K562 (cell line): ENCODE results near the gene CNGA4. TPM values are rescaled to one million over a fixed set of nuclear protein-coding genes. Genes with fewer than 3 reads are reported as not detected.

ENCODE experiments used
- ATAC-seq: fragments of 200-7000 bp; cut with Tn5 transposase; 3 replicates; pipeline ENCODE4 v1.9.1; 2020; ENCODE audit warnings: moderate library complexity
- BruUV-seq: library from RNA; stranded (reverse); fragments of 400-500 nt; replicated peaks from 2 replicates; lab custom pipeline; 2021; lab: Mats Ljungman, UMichigan
- CTCF ChIA-PET: fragments of 300-600 bp; formaldehyde crosslinking; extraction: SDS; loops from one replicate; lab custom pipeline; 2021; ENCODE audit warnings: low intra/inter-chr PET ratio; lab: Yijun Ruan, JAX
- POLR2A ChIA-PET: fragments of 300-600, 350-650 bp; sonication (Branson Sonifier 250); formaldehyde crosslinking; extraction: SDS; loops from one replicate; lab custom pipeline; 2021; ENCODE audit warnings: antibody characterized with exemption, inconsistent platforms; lab: Yijun Ruan, JAX
- DNase-seq, 4 experiments: peaks; one replicate each; pipeline versions ENCODE4 v3.0.0 to v3.0.0-alpha.2; 2011 to 2018; ENCODE audit warnings: low spot score in 3 of 4, mixed read lengths in 3 of 4; ENCODE audit errors: extremely low read depth in 1 of 4
- FAIRE-seq: peaks from 2 replicates; lab custom pipeline; 2011; peaks lifted over from hg19 to GRCh38; lab: Jason Lieb, UNC
- H2AFZ ChIP-seq: 2 replicates; pipeline ENCODE4 v1.6.0; 2011; ENCODE audit warnings: low read depth, low read length, control low read depth, inconsistent platforms
- H3K27ac ChIP-seq: fragments of 200-600 bp; 3 replicates; pipeline ENCODE4 v1.8.0; 2011; ENCODE audit warnings: low read depth, mild to moderate bottlenecking, control low read depth, inconsistent platforms, low read length, moderate library complexity, mixed read lengths; ENCODE audit errors: extremely low read depth
- H3K27me3 ChIP-seq, 2 experiments: fragments of 300-600 bp in 1 of 2; 2 replicates in 1 of 2; 3 replicates in 1 of 2; pipeline versions ENCODE4 v1.6.0 to v1.8.0; 2011; ENCODE audit warnings: inconsistent platforms in 2 of 2, low read length in 2 of 2, mild to moderate bottlenecking in 1 of 2, mixed read lengths in 1 of 2, moderate library complexity in 1 of 2; ENCODE audit not compliant: control insufficient read depth in 2 of 2, insufficient read depth in 2 of 2
- H3K36me3 ChIP-seq: fragments of 300-600 bp; 3 replicates; pipeline ENCODE4 v1.8.0; 2011; ENCODE audit warnings: mild to moderate bottlenecking, low read length, inconsistent platforms; ENCODE audit not compliant: control insufficient read depth, insufficient read depth
- H3K4me1 ChIP-seq, 2 experiments: fragments of 200-600 bp in 1 of 2; replicated peaks in 1 of 2; 2 replicates in 1 of 2; 3 replicates in 1 of 2; pipeline versions ENCODE4 v1.5.1 to v1.8.0; 2011; ENCODE audit warnings: inconsistent platforms in 2 of 2, low read length in 2 of 2, mild to moderate bottlenecking in 1 of 2, mixed read lengths in 1 of 2, moderate library complexity in 1 of 2; ENCODE audit not compliant: control insufficient read depth in 2 of 2, insufficient read depth in 2 of 2
- H3K4me2 ChIP-seq: 2 replicates; pipeline ENCODE4 v1.6.1; 2011; ENCODE audit warnings: low read length, control low read depth, inconsistent platforms, mixed read lengths; ENCODE audit not compliant: insufficient read depth
- H3K4me3 ChIP-seq: fragments of 200-600 bp; sonication (generic), shearing (Covaris generic); 2 replicates; pipeline ENCODE4 v1.5.1; 2016; ENCODE audit warnings: control low read depth, inconsistent platforms
- H3K79me2 ChIP-seq: fragments of 200-600 bp; 3 replicates; pipeline ENCODE4 v1.8.0; 2011; ENCODE audit warnings: low read length, inconsistent platforms; ENCODE audit not compliant: control insufficient read depth, insufficient read depth
- H3K9ac ChIP-seq, 2 experiments: 2 replicates each; pipeline versions ENCODE4 v1.6.0 to v1.6.1; 2011; ENCODE audit warnings: low read depth in 2 of 2, low read length in 2 of 2, control low read depth in 1 of 2, inconsistent platforms in 1 of 2, mild to moderate bottlenecking in 1 of 2, mixed read lengths in 1 of 2; ENCODE audit not compliant: insufficient read depth in 1 of 2
- H3K9me1 ChIP-seq: one replicate; pipeline ENCODE4 v1.6.0; 2011; ENCODE audit warnings: inconsistent platforms, mild to moderate bottlenecking, low read length, moderate library complexity; ENCODE audit not compliant: control insufficient read depth, insufficient read depth
- H3K9me3 ChIP-seq: replicated peaks from 2 replicates; pipeline ENCODE4 v1.5.1; 2011; ENCODE audit warnings: low read depth, low read length, inconsistent platforms; ENCODE audit not compliant: control insufficient read depth, insufficient read depth
- H4K20me1 ChIP-seq: replicated peaks from 2 replicates; pipeline ENCODE4 v1.6.1; 2011; ENCODE audit warnings: low read length, inconsistent platforms, mixed read lengths; ENCODE audit not compliant: control insufficient read depth, insufficient read depth
- ETV1 ChIP-seq: fragments of 450-650 bp; conservative IDR thresholded peaks from 2 replicates; pipeline ENCODE4 v1.6.1; 2016; ENCODE audit warnings: missing genetic modification characterization, control low read depth, low read depth, missing compliant biosample characterization
- HES1 ChIP-seq: fragments of 450-650 bp; IDR thresholded peaks from 2 replicates; pipeline ENCODE4 v1.6.1; 2016; ENCODE audit warnings: low read depth, mild to moderate bottlenecking, moderate library complexity
- MTA1 ChIP-seq: fragments of 450-650 bp; IDR thresholded peaks from 2 replicates; pipeline ENCODE4 v1.6.1; 2017; ENCODE audit warnings: borderline replicate concordance
- MTF1 ChIP-seq: fragments of 250-450 bp; sonication (Bioruptor Pico); IDR thresholded peaks from 2 replicates; pipeline ENCODE4 v1.9.0; 2021; ENCODE audit warnings: moderate library complexity, mild to moderate bottlenecking, inconsistent platforms, borderline replicate concordance
- MYNN ChIP-seq, 2 experiments: sonication (generic); formaldehyde crosslinking in 1 of 2; IDR thresholded peaks; 2 replicates each; pipeline versions ENCODE4 v1.5.0 to v1.6.1; 2016 to 2020; ENCODE audit warnings: antibody characterized with exemption in 1 of 2, missing genetic modification reagents in 1 of 2
- NCOA4 ChIP-seq: fragments of 450-650 bp; IDR thresholded peaks from 2 replicates; pipeline ENCODE4 v1.6.1; 2018; ENCODE audit warnings: mild to moderate bottlenecking; ENCODE audit not compliant: partially characterized antibody
- TARDBP ChIP-seq: fragments of 450-650 bp; IDR thresholded peaks from 2 replicates; pipeline ENCODE4 v1.6.1; 2016
- TGIF2 ChIP-seq: sonication (generic); formaldehyde crosslinking; IDR thresholded peaks from 2 replicates; pipeline ENCODE4 v1.8.1; 2022; ENCODE audit warnings: mild to moderate bottlenecking, missing genetic modification reagents, moderate library complexity
- THRB ChIP-seq: fragments of 450-650 bp; formaldehyde crosslinking; conservative IDR thresholded peaks from 2 replicates; pipeline ENCODE4 v1.4.0; 2022; ENCODE audit warnings: mild to moderate bottlenecking, missing genetic modification characterization
- ZFPM2 ChIP-seq: fragments of 250-450 bp; sonication (Bioruptor Pico); IDR thresholded peaks from 2 replicates; pipeline ENCODE4 v1.5.1; 2022; ENCODE audit warnings: mild to moderate bottlenecking
- ZNF133 ChIP-seq: fragments of 250-450 bp; sonication (Bioruptor Pico); IDR thresholded peaks from 2 replicates; pipeline ENCODE4 v1.4.0; 2020; ENCODE audit warnings: mild to moderate bottlenecking
- ZNF311 ChIP-seq: fragments of 250-450 bp; sonication (Bioruptor Pico); IDR thresholded peaks from 2 replicates; pipeline ENCODE4 v1.4.0; 2020; ENCODE audit warnings: mild to moderate bottlenecking, moderate library complexity
- ZNF778 ChIP-seq: fragments of 450-650 bp; formaldehyde crosslinking; IDR thresholded peaks from 2 replicates; pipeline ENCODE4 v1.4.0; 2020; ENCODE audit warnings: mild to moderate bottlenecking, moderate library complexity
- WGBS: fragments of 100-300 bp; shearing (Covaris generic); methylation state at CpG from one replicate; pipeline ENCODE4 v1.1.6; 2016; ENCODE audit warnings: low coverage, mixed read lengths; ENCODE audit not compliant: insufficient coverage; ENCODE audit errors: missing lambda C conversion rate; 5-methylcytosine and 5-hydroxymethylcytosine counted together
- in situ Hi-C: fragments of 300-500 bp; cut with MboI; formaldehyde crosslinking; loops from 4 replicates; pipeline ENCODE4 v1.15.0; 2018; ENCODE audit warnings: inconsistent platforms, mixed read lengths
- intact Hi-C: fragments of 100-400 bp; cut with micrococcal nuclease; formaldehyde crosslinking; loops from 2 replicates; pipeline ENCODE4 v1.14.2; 2022
- polyA plus RNA-seq, 8 experiments: library from polyadenylated mRNA; depleted of rRNA in 4 of 8; stranded (reverse) in 5 of 8; unstranded in 3 of 8; fragments of >200 nt; fragmentation: Nextera tagmentation in 2 of 8; fragmentation: Illumina TruSeq in 1 of 8; extraction: Ambion mirVana in 2 of 8; extraction: Trizol in 1 of 8; gene quantifications; 2 replicates each; pipeline versions ENCODE4 v1.2.1 to v1.2.3, GENCODE V29; 2011 to 2014; ENCODE audit warnings: inconsistent platforms in 1 of 8, missing spikeins in 1 of 8
- total RNA-seq, 7 experiments: library from RNA; depleted of rRNA in 6 of 7; stranded (reverse); fragments of >200 nt in 6 of 7; fragmentation: Illumina TruSeq in 2 of 7; extraction: Trizol in 2 of 7; gene quantifications; 2 replicates each; pipeline versions ENCODE4 v1.2.1 to v1.2.3, GENCODE V29; 2011 to 2021; ENCODE audit warnings: low replicate concordance in 1 of 7

Gene CNGA4
- total and polyA plus RNA-seq, 9 of the 15 experiments (the other 6 are each of a cell fraction or from before 2014, with no cell fraction given), result 0.04 to 0.09 (median 0.06) TPM; not detected in 6

- TF ChIP-seq HES1 (no peak), TARDBP (no peak), MTA1 (no peak), ETV1 (tag) (no peak), ZNF133 (CRISPR knock-in tag) (no peak)
Observed at GRCh38 chr11:6205366-6205765, 33.5 kb upstream of the CNGA4 start, which contains the start of gene C11orf42 (continued).

GRCh38 chr11:6206456-6207180 is 32.3 kb upstream of the CNGA4 start:
- no peak for FAIRE-seq
- H3K9me1 ChIP-seq, result no peaks in the 10 kb centered on the region
- no peak overlapping the region for H3K9ac ChIP-seq
- H3K4me3 ChIP-seq, result no peak overlapping the region
- H3K4me2 ChIP-seq, result no peak overlapping the region
- H3K4me1 ChIP-seq, result no peaks in the 10 kb centered on the region
- no peak overlapping the region for H3K27ac ChIP-seq
- no peaks in the 10 kb centered on the region for H3K9me3 ChIP-seq
- peaks cover 23% of the 10 kb centered on the region; the same call in 2 of the 3 replicates for H3K36me3 ChIP-seq
- POLR2A ChIA-PET, result interaction anchor here (0.9 kb wide), 1 partner anchor 14 kb away, joined by 3 read pairs; no protein-coding TSS in a partner anchor
- CTCF ChIA-PET, result no interaction called here
- H4K20me1 ChIP-seq, result no peaks in the 10 kb centered on the region
- intact Hi-C loops, result no loop called here
- DNase-seq, result no peak
- no TSS peak for BruUV-seq
- WGBS, result 77% methylated on average over 3 of the region's 3 CpGs
- no peak for ATAC-seq
- no peaks in the 10 kb centered on the region for H3K79me2 ChIP-seq
- in situ Hi-C loops, result no loop called here
- no peak overlapping the region for H2AFZ ChIP-seq
- TF ChIP-seq ZNF778 (CRISPR knock-in tag), result no peak
- no peak for TF ChIP-seq THRB (CRISPR knock-in tag)
- no peak for TF ChIP-seq TGIF2
- TF ChIP-seq NCOA4, result no peak
- TF ChIP-seq ZNF311 (CRISPR knock-in tag), result no peak
- no peak for TF ChIP-seq MTF1 (CRISPR knock-in tag)
- TF ChIP-seq ZFPM2, result no peak
- TF ChIP-seq MYNN (IDR thresholded peaks at IDR 0.05), result no peak
- TF ChIP-seq MYNN (CRISPR knock-in tag; IDR thresholded peaks at IDR 0.05), result no peak
- no peaks in the 10 kb centered on the region for H3K27me3 ChIP-seq
